Thyroid gland (tissue), 4 donors: ENCODE data around the gene GALNT18.

Experiments used
- POLR2A ChIP-seq, 2 donors: fragments of 450-650 bp; IDR thresholded peaks; one replicate each; pipeline ENCODE4 v1.6.1; 2017; ENCODE audit warnings: antibody characterized with exemption in 2 of 2, mild to moderate bottlenecking in 2 of 2, moderate library complexity in 1 of 2
- TF ChIP-seq, protein P1 (sequence below), 6 experiments: fragments of 200-600 bp in 3 of 6; fragments of 450-650 bp in 3 of 6; sonication (generic) in 3 of 6; IDR thresholded peaks; one replicate each; pipeline ENCODE4 v1.5.1; 2016 to 2019; ENCODE audit warnings: antibody characterized with exemption in 6 of 6, mild to moderate bottlenecking in 2 of 6, inconsistent platforms in 1 of 6, moderate library complexity in 1 of 6

DNA sequence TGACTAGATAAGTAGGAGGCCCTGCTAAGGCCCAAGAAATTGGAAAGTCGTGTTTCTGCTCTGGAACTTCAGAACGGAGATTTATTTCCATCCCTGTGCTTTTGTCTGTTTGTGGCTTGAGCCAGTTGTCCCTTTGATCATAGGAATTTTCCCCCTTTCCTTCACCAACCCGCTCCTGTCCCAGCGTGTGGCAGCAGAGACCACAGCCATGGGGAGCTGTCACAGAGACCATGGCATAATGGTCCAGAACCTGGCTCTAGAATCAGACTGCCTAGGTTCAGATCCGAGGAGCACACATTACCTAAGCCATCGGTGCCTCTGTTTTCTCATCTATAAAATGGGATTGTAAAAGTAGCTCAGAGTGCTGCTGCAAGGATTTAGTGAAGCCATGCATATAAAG is 128.1 kb downstream of the GALNT18 start:
- TF ChIP-seq, protein P1, sequence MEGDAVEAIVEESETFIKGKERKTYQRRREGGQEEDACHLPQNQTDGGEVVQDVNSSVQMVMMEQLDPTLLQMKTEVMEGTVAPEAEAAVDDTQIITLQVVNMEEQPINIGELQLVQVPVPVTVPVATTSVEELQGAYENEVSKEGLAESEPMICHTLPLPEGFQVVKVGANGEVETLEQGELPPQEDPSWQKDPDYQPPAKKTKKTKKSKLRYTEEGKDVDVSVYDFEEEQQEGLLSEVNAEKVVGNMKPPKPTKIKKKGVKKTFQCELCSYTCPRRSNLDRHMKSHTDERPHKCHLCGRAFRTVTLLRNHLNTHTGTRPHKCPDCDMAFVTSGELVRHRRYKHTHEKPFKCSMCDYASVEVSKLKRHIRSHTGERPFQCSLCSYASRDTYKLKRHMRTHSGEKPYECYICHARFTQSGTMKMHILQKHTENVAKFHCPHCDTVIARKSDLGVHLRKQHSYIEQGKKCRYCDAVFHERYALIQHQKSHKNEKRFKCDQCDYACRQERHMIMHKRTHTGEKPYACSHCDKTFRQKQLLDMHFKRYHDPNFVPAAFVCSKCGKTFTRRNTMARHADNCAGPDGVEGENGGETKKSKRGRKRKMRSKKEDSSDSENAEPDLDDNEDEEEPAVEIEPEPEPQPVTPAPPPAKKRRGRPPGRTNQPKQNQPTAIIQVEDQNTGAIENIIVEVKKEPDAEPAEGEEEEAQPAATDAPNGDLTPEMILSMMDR (IDR thresholded peaks at IDR 0.05): no peak
- no peak for TF ChIP-seq POLR2A (IDR thresholded peaks at IDR 0.05)
